Muscle of arm (tissue), 12 donors: ENCODE measurements around the gene ZNF513. TPM values are rescaled to one million over a fixed set of nuclear protein-coding genes. Genes with fewer than 3 reads are reported as not detected.
"Not testable (repeated sequence)": the region's sequence is repeated elsewhere in the genome, so short reads cannot be mapped to it uniquely, and the experiment has no call there.

Source experiments
- DNase-seq: peaks from one replicate; pipeline ENCODE4 v3.0.0-alpha.2; 2013
- polyA plus RNA-seq, 12 donors: library from polyadenylated mRNA; unstranded; fragments of 120-200 nt; gene quantifications; one replicate each; pipeline ENCODE4 v1.2.1, GENCODE V29; 2013; ENCODE audit not compliant: insufficient read length in 12 of 12

The ZNF513 gene
- polyA plus RNA-seq, 12 donors, result 9.1 to 20.0 (median 11.6) TPM; not detected in 1

- no peak for DNase-seq
Observed at GRCh38 chr2:27362678-27363420, 17.7 kb downstream of the ZNF513 start.

DNA sequence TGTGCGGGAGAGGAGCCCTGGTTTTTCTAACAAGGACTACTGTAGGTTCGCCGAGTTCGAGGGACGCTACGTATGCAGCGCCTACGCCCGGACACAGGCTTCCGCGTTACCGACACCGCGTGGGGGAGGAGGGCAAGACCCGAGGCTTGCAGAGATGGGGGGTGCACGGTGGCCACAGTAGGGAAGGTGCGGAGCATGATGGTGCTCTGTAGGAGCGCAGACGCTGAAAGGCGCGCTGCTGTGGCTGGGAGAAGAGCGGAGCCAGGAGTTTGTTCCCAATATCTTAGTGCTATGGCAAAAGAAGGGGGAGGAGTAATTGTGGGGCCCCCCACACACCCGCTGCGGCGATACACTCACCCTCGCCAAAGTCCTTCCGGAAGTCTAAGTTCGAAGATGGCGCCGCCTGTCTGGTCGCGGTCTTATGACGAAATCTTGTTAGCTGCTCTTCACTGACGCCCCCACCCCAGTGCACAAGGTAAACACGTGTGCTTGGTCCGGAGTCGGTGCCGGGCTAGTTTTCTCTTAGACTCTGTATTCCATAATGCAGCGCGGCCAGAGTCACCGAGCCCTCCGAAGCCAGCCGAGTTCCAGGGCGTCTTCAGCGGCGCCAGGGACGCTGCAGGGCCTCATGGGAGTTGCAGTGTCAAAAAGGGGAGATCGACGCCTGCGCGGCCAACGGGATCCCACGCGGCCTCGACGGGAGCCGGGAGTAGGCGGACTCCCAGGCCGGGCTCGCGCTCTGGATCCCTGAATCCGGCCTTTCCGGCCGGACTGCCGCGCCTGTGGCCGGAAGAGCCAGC lies 24.0 kb downstream of the ZNF513 start, which contains the start of gene GTF3C2:
Gene GTF3C2, minus strand, starts transcription at position 383 of the 800 bp plus-strand sequence. CDS start 13,210 bp downstream, outside the sequence.
- DNase-seq, result peak; percentile 96

GRCh38 chr2:27356056-27356381 lies 24.5 kb downstream of the ZNF513 start:
- DNase-seq, result no peak

DNA sequence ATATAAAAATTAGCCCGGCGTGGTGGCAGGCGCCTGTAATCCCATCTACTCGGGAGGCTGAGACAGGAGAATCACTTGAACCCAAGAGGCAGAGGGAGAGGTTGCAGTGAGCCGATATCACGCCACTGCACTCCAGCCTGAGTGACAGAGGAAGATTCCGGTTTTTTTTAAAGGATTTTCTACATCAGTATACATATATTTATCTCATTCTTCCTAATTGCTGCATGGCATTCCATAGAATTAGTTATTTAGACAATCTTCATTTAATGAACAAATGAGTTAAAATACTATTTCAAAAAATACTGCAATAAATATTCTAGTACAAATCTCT lies 26.0 kb downstream of the ZNF513 start:
- no peak for DNase-seq

DNA sequence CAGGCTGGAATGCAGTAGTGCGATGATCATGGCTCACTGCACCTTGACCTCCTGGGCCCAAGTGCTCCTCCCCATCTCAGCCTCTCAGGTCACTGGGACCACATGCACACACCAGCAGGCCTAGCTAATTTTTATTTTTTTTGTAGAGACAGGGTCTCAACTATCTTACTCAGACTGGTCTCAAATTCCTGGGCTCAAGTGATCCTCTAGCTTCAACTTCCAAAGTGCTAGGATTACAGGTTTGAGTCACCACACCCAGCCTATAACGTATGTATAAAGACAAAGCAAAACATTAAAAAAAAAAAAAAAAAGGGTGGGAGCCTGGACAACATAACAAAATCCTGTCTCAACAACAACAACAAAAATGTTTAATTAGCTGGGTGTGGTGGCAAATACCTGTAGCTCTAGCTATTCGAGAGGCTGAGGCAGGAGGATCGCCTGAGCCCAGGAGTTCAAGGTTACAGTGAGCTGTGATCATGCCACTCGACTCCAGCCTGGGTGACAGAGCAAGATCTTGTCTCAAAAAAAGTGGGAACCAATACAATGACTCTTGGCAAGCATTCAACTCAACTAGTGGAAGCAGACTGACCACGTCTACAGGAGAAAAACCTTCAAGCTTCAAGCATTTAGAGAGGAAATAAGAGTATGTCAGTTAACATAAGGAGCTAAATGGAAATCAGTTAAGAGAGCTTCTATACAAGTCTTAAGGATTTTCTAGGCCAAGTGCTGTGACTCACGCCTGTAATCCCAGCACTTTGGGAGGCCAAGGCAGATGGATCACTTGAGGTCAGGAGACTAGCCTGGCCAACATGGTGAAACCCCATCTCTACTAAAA lies 26.6 kb downstream of the ZNF513 start:
- DNase-seq, result no peak

DNA sequence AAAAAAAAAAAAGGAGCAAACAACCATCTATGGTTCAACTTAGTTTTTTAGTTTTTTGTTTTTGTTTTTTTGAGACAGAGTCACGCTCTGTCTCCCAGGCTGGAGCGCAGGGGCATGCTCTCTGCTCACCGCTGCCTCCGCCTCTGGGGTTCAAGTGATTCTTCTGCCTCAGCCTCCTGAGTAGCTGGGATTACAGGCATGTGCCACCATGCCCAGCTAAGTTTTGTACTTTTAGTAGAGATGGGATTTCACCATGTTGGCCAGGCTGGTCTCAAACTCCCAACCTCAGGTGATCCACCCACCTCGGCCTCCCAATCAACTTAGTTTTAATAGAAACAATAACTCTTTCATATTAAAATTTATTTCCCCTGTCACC lies 27.2 kb downstream of the ZNF513 start:
- not testable (repeated sequence) for DNase-seq

DNA sequence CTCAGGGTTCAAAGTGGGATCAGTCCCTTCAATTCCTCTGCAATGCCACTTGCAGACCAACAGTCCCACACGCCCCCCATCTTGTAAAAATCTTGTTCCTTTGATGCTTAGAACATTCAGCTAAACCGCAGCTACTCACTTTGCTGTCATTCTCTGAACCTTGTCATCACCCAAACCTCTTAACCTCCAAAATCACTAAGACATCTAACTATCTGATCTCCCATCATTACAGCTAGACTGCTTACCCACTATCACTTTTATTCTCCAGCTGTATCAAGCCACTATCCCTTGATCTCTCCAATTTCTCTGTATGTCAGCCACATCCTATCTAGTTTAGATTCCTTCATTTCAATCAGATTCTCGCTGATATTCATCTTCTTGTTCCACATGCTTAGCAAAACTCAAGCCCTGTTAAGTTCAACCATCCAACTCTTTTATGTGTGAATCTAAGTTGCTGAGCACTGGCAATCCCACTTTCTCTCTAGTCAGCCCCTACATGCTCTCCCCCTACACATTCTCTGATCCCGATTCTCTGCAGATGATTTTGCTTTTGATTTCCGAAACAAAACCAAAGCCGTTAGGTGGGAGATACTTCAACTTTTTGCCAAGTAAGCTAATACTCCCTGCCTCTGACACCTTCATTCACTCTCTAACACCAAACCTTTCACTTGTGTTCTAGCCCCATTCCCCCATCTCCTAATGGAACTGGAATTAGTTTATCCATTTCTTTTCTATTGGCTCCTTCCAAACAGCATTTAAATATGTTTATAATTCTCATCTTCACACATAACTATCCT lies 28.5 kb downstream of the ZNF513 start:
- DNase-seq, result no peak

- no peak for DNase-seq
Observed at GRCh38 chr2:27350106-27350693, 30.3 kb downstream of the ZNF513 start.

GRCh38 chr2:27347641-27348040 lies 32.9 kb downstream of the ZNF513 start:
- DNase-seq, result no peak

DNA sequence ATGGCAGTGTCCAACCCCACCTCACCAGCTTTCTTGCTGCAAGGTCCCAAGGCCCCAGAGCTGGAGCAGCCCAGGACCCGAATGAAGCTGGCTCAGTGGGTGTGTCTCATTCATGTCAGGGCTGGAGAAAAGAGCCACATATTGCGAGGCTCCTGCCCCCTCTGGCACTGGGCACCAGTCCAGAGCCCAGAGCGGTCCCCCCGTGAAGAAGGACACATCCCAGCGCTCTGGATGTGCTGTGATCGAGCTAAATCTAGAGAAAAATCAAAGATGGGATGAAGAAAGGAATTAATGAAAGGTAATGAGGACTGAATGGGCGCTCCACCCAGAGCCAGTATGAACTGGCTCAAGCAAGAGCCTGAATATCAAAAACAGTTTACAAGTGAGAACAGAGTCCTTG lies 44.4 kb downstream of the ZNF513 start:
- no peak for DNase-seq

- DNase-seq, result no peak
Observed at GRCh38 chr2:27335311-27335710, 45.2 kb downstream of the ZNF513 start.

Other genes with a start within 250 kb of the ZNF513 start
- 10 to 100 TPM in 11 of 12 donors, not detected in 1; 24.1 to 39.8 (median 33.6) TPM for gene PREB, start 246.1 kb downstream of the ZNF513 start, polyA plus RNA-seq
- not detected for gene PRR30, start 241.3 kb downstream of the ZNF513 start, polyA plus RNA-seq
- under 1 TPM in 10 of 12 donors, not detected in 2; 0.18 to 0.44 (median 0.30) TPM for gene TCF23, start 231.7 kb downstream of the ZNF513 start, polyA plus RNA-seq
- 100 to 1,000 TPM in 5 of 12 donors, 10 to 100 TPM in 6, not detected in 1; 85.6 to 115 (median 98.3) TPM for gene ATRAID, start 168.7 kb downstream of the ZNF513 start, polyA plus RNA-seq
- 10 to 100 TPM in 11 of 12 donors, not detected in 1; 11.1 to 25.1 (median 17.6) TPM for gene SLC5A6, start 168.5 kb downstream of the ZNF513 start, polyA plus RNA-seq
- 10 to 100 TPM in 11 of 12 donors, not detected in 1; 18.7 to 45.3 (median 24.5) TPM for gene CAD, start 163.4 kb downstream of the ZNF513 start, polyA plus RNA-seq
- gene SLC30A3, start 117.7 kb downstream of the ZNF513 start, polyA plus RNA-seq, result 1 to 10 TPM in 3 of 12 donors, under 1 TPM in 7, not detected in 2; 0.18 to 2.2 (median 0.81) TPM
- gene DNAJC5G, start 105.3 kb downstream of the ZNF513 start, polyA plus RNA-seq, result under 1 TPM in 7 of 12 donors, not detected in 5; 0.14 to 0.74 (median 0.28) TPM
- 100 to 1,000 TPM in 4 of 12 donors, 10 to 100 TPM in 7, not detected in 1; 34.2 to 125 (median 94.4) TPM for gene TRIM54, start 98.3 kb downstream of the ZNF513 start, polyA plus RNA-seq
- gene UCN, start 72.3 kb downstream of the ZNF513 start, polyA plus RNA-seq, result 1 to 10 TPM in 7 of 12 donors, under 1 TPM in 3, not detected in 2; 0.59 to 2.1 (median 1.4) TPM
- gene MPV17, start 57.6 kb downstream of the ZNF513 start, polyA plus RNA-seq, result 10 to 100 TPM in 11 of 12 donors, not detected in 1; 37.8 to 89.1 (median 51.3) TPM
- gene GTF3C2, start 24.0 kb downstream of the ZNF513 start, polyA plus RNA-seq, result 10 to 100 TPM in 11 of 12 donors, not detected in 1; 24.0 to 46.5 (median 31.3) TPM
- 10 to 100 TPM in 11 of 12 donors, not detected in 1; 29.0 to 37.7 (median 32.5) TPM for gene EIF2B4, start 10.4 kb downstream of the ZNF513 start, polyA plus RNA-seq
- 10 to 100 TPM in 11 of 12 donors, not detected in 1; 56.4 to 82.2 (median 69.6) TPM for gene SNX17, start 10.1 kb downstream of the ZNF513 start, polyA plus RNA-seq
- gene PPM1G, start 28.9 kb upstream of the ZNF513 start, polyA plus RNA-seq, result 10 to 100 TPM in 11 of 12 donors, not detected in 1; 42.8 to 64.1 (median 54.4) TPM
- gene NRBP1, start 47.9 kb upstream of the ZNF513 start, polyA plus RNA-seq, result 100 to 1,000 TPM in 11 of 12 donors, not detected in 1; 112 to 127 (median 120) TPM
- 1 to 10 TPM in 9 of 12 donors, under 1 TPM in 1, not detected in 2; 0.74 to 4.6 (median 2.2) TPM for gene KRTCAP3, start 61.6 kb upstream of the ZNF513 start, polyA plus RNA-seq
- gene IFT172, start 109.0 kb upstream of the ZNF513 start, polyA plus RNA-seq, result 10 to 100 TPM in 11 of 12 donors, not detected in 1; 12.1 to 35.2 (median 20.4) TPM
- gene FNDC4, start 114.5 kb upstream of the ZNF513 start, polyA plus RNA-seq, result 10 to 100 TPM in 3 of 12 donors, 1 to 10 TPM in 8, not detected in 1; 6.1 to 15.5 (median 8.4) TPM
- under 1 TPM in 5 of 12 donors, not detected in 7; 0.08 to 0.30 (median 0.25) TPM for gene GCKR, start 116.1 kb upstream of the ZNF513 start, polyA plus RNA-seq
- gene ZNF512, start 202.3 kb upstream of the ZNF513 start, polyA plus RNA-seq, result 10 to 100 TPM in 11 of 12 donors, not detected in 1; 38.3 to 60.4 (median 48.9) TPM
- gene CCDC121, start 248.3 kb upstream of the ZNF513 start, polyA plus RNA-seq, result 1 to 10 TPM in 11 of 12 donors, not detected in 1; 5.2 to 8.7 (median 7.3) TPM
- gene GPN1, start 248.3 kb upstream of the ZNF513 start, polyA plus RNA-seq, result 10 to 100 TPM in 11 of 12 donors, not detected in 1; 17.1 to 42.6 (median 34.6) TPM